AG10803 (cell line): ENCODE data around the gene MCM8.

Source experiments
- DNase-seq: peaks from one replicate; pipeline ENCODE4 v3.0.0; 2010; ENCODE audit warnings: low read depth
- H3K4me3 ChIP-seq: 2 replicates; pipeline ENCODE4 v1.5.1; 2011; ENCODE audit warnings: mild to moderate bottlenecking, low read length, control low read depth
- TF ChIP-seq, protein P1 (sequence below): conservative IDR thresholded peaks from 2 replicates; pipeline ENCODE4 v1.5.1; 2011; ENCODE audit warnings: mild to moderate bottlenecking, low read length, control low read depth, inconsistent platforms

MCM8 gene

DNA sequence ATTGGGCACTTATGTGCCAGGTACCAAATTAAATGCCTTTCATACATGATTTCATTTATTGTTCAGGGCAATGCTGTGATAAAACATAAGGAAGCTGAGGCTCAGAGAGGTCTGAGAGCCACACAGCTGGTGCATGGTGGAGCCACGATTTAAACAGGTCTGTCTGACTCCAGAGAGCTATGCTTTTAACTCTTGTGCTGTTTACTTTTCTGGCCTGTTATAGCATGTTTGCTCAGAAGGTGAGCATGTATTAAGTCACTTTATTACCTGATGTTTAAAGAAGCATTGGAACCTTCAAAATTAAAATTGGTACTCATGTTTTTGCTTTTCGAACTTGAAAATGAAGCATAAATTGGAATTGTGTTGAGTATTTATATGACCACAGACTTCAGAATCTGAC lies 26.8 kb downstream of the MCM8 start:
- TF ChIP-seq, protein P1, sequence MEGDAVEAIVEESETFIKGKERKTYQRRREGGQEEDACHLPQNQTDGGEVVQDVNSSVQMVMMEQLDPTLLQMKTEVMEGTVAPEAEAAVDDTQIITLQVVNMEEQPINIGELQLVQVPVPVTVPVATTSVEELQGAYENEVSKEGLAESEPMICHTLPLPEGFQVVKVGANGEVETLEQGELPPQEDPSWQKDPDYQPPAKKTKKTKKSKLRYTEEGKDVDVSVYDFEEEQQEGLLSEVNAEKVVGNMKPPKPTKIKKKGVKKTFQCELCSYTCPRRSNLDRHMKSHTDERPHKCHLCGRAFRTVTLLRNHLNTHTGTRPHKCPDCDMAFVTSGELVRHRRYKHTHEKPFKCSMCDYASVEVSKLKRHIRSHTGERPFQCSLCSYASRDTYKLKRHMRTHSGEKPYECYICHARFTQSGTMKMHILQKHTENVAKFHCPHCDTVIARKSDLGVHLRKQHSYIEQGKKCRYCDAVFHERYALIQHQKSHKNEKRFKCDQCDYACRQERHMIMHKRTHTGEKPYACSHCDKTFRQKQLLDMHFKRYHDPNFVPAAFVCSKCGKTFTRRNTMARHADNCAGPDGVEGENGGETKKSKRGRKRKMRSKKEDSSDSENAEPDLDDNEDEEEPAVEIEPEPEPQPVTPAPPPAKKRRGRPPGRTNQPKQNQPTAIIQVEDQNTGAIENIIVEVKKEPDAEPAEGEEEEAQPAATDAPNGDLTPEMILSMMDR: no peak
- H3K4me3 ChIP-seq: no peak overlapping the region
- no peak for DNase-seq

DNA sequence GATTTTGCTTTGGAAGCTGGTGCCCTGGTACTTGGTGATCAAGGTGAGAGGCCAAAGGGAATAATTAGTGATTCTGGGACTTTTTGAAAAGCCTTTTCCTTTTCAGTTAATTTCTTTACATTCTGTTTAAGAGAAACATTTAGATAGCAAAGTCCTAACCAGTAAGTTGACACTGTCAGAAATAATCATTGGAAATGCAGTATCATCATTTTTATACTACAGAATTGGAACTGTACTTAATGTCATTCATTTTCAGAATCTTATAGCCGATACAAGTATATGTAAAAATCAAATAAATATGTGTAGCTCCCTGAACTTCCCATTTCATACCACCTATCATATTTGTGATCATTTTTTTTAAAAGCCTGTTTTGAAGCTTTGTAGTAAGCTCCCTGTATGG lies 27.5 kb downstream of the MCM8 start:
- TF ChIP-seq, protein P1: no peak
- DNase-seq: no peak
- H3K4me3 ChIP-seq: no peak overlapping the region

DNA sequence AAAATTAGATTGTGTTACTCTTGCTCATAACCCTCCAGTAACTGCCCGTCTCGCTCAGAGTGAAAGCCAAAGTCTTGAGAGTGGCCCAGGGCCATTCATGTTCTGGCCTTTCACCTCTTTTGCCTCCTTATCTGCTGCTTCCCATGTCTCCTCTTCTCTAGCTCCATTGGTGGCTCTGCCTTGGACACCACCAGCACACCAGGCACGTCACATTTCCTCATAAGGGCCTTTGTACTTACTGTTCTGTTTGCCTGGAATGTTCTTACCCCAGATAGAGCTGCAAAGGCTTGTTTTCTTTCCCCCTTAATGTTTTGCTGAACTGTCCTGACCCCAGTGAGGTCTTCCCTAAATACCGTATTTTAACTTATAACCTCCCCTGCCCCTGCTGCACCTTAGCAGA lies 29.3 kb downstream of the MCM8 start:
- no peak overlapping the region for H3K4me3 ChIP-seq
- TF ChIP-seq, protein P1: no peak
- no peak for DNase-seq

DNA sequence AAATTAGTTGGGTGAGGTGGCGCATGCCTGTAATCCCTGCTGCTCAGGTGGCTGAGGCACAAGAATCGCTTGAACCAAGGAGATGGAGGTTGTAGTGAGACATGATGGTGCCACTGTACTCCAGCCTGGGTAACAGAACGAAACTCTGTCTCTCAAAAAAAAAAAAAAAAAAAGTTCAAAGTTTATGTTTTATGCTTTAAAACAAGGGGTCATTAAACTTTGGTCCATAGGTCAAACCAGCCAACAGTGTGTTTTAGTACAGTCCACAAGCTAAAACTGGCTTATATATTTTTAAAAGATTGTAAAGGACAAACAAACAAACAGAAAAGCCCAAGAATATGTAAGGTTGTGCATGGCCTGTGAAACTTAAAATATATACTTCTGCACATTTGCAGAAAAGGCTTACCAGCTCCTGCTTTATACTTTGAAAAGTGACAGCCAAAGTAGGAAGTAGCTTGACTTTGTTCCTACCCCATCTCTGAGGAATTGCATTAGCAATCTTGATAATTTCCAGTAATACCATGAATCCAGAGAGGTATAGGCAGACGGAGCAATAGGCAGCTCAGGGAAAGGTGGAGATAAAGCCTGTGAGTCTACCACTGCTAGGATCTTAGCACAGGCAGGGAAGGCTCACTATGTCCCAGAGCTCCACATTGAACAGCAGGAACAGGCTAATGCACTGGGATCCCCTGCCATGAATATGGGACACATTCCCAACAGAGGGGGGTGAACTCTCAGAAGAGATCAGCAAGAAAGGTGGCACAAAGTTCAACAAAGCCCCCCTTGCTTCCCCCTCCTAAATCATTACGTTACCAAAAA lies 30.5 kb downstream of the MCM8 start:
- no peak for DNase-seq
- H3K4me3 ChIP-seq: no peak overlapping the region
- TF ChIP-seq, protein P1: no peak

DNA sequence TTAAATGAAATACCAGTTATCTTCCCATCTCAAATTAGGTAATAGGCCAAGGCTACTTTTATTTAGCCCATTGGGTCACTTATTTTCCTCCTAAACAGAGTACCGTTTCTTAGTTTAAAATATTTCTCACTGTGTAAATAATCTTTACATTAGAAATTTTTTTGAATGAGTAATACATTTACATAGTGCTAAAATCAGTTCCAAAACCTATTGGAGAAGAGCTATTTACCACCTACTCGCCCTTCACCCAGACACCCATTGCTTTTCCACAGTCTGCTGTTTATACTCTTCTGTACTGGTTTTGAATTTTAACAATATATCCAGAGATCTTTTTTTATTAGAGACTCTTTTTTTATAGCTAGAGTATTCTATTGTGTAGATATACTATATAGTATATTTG lies 36.9 kb downstream of the MCM8 start:
- TF ChIP-seq, protein P1: no peak
- no peak overlapping the region for H3K4me3 ChIP-seq
- no peak for DNase-seq

DNA sequence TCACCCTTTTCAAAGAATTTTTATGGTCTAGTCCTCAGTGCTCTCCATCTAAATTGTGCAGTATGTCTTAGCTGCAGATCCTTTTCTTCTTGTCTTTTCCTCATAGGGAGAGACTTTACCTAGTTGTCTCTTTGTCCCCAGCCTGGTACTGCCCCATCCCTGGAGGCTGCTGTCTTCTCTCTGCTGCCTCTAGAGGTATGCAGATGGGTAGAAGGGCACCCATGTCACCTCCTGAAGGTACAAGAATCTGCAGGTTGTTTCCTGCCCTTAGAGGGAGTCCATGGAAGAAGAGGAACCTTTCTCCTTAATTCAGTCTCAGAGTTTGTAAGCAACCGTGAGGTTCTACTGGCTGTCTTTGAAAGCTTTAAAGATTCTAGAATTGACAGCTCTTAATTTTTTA lies 39.1 kb downstream of the MCM8 start:
- H3K4me3 ChIP-seq: no peak overlapping the region
- no peak for DNase-seq
- TF ChIP-seq, protein P1: no peak

DNA sequence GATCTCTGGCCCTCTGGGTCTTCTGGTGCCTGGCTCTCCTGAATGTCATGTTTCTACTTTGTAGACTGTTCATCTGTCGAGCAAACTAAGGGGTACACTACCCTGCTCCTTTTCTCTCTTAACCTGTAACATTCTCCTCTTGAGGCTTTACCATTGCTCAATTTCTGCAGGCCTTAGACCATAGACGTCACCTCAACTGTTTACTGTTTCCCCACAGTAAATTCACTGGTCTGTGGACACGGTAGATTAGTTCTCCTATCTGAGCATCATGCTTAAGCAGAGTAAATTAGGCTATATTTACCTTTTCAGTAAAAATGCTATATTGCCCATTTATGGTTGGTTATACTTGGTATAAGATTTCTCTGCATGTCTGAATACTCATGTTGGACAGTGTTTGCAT lies 40.5 kb downstream of the MCM8 start:
- DNase-seq: no peak

More for the DNA sequence above, 40.5 kb downstream of the MCM8 start:
- H3K4me3 ChIP-seq: no peak overlapping the region
- TF ChIP-seq, protein P1: no peak
